GM18508 (cell line): Measurements from ENCODE around the gene GNG7.
"Not testable (repeated sequence)": the region's sequence is repeated elsewhere in the genome, so short reads cannot be mapped to it uniquely, and the experiment has no call there.

Source experiments
- ATAC-seq: cut with Tn5 transposase; IDR thresholded peaks from one replicate; pipeline ENCODE4 v1.9.1; 2021; ENCODE audit warnings: moderate number of reproducible peaks; ENCODE audit not compliant: insufficient read depth, unreplicated experiment

GNG7 gene

GRCh38 chr19:2648528-2648937, 54.0 kb downstream of the GNG7 start:
- no peak for ATAC-seq

DNA sequence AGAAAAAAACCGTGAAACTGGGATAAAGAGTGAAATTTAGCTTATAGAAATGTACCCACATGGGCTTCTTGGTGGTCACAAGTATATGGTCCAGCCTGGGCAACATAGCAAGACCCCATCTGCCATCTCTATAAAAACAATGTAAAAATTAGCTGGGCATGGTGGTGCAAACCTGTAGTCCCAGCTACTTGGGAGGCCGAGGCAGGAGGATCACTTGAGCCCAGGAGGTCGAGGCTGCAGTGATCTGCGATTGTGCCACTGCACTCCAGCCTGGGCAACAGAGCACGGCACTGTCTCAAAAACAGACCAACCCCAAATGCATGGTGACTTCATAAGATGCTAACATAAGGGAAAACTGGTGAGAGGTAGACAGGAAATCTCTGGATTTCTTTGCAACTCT, 54.4 kb downstream of the GNG7 start:
- ATAC-seq = no peak

DNA sequence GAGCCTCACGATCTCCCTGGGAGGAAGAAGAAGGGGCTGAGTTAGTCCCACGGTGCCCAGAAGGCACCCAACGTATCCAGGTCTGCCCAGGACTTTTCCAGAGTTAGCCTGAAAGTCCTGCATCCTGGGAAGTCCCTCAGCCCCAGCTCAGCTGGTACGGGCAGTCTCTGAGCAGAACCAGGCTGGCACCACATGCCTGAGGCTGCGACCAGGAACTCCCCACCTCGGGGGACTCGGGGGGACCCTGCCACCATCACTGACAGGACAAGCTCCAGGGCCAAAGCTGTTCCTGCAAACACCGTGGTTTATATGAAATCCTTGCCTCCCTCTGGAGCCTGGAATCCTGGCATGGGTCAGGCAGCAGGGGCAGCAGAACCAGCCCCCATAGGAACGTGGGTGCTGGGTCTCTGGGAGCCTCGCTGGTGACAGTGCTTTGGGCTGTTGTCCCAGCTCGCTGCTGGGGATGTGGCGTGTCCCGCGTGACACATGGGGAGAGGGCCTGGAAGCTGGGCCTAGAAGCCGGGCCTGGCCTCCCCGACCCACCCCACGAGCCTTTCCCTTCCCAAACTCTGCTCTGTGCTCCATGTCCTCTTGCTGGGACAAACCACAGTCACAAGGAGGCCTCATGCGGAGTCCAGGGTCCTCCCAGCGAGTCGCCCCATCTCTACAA, 55.5 kb downstream of the GNG7 start:
- no peak for ATAC-seq

GRCh38 chr19:2645826-2646225, 56.7 kb downstream of the GNG7 start:
- no peak for ATAC-seq

GRCh38 chr19:2643123-2643737, 59.3 kb downstream of the GNG7 start:
- not testable (repeated sequence) for ATAC-seq

DNA sequence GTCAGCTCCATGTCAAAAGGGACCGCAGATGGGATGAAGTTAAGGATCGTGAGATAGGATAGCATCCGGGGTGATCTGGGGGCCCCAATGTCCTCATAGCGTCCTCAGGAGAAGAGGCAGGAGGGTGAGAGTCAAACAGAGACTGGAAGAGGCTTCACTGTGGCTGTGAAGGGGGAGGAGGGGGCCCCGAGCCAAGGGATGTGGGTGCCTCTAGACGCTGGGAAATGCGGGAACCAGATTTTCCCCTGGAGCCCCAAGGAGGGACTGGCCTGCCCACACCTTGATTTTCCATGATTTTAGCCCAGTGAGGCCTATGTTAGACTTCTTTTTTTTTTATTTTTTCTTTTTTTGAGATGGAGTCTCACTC, 61.2 kb downstream of the GNG7 start:
- no peak for ATAC-seq

GRCh38 chr19:2640563-2641331, 61.7 kb downstream of the GNG7 start:
- ATAC-seq = no peak

GRCh38 chr19:2639999-2640398, 62.5 kb downstream of the GNG7 start:
- no peak for ATAC-seq

GRCh38 chr19:2638417-2638940, 64.0 kb downstream of the GNG7 start:
- ATAC-seq = no peak

- no peak for ATAC-seq
Observed at GRCh38 chr19:2636897-2637683, 65.4 kb downstream of the GNG7 start.

- no peak for ATAC-seq
Observed at GRCh38 chr19:2636141-2636896, 66.2 kb downstream of the GNG7 start.

GRCh38 chr19:2634960-2635359, 67.5 kb downstream of the GNG7 start:
- no peak for ATAC-seq

DNA sequence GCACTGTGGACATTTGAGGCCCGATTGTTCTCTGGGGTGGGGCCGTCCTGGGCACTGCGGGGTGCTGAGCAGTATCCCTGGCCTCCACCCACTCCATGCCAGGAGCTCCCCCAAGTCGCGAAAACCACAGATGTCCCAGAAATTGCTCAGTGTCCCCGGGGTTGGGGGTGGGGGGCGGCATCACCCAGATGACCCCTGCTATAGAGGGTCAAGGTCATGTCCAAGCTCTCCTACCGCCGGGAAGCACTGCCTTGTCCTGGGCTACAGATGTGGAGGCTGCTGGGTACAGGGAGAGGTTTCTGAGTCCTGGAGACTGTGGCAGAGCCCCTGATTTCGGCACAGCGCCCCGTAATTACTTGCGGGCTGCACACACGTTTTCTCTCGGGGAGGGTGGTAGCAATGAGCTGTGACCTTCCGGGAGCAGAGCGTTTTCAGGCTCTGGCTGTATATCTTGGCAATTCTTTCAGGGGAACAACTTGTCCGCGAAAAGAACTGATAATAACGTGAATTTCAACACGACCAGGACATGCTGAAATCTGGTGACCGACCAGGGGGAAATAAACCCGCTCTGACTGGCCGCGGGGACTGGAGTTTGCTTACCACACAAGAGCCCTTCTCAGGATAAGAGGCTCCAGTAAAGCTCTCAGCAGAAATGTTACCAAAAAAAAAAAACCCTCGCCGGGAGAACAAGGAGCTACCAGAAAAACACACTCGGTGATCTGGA, 68.1 kb downstream of the GNG7 start:
- ATAC-seq = no peak

DNA sequence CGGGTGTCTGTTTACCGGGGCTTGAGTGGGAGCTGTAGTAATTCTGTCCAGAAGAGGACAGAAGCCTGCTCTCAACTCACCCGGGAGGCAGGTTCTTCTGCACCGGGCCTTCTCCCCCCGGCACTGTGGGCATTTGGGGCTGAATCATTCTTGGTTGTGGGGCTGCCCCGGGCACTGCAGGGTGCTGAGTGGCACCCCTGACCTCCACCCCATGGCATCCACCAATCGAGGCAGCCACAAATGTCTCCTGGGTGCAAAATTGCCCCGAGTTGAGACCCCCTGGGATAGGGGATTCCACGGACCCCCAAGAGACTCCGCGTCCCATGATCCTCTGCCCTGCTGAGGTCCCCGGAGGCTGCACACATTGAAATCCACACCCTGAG, 68.8 kb downstream of the GNG7 start:
- ATAC-seq = no peak

DNA sequence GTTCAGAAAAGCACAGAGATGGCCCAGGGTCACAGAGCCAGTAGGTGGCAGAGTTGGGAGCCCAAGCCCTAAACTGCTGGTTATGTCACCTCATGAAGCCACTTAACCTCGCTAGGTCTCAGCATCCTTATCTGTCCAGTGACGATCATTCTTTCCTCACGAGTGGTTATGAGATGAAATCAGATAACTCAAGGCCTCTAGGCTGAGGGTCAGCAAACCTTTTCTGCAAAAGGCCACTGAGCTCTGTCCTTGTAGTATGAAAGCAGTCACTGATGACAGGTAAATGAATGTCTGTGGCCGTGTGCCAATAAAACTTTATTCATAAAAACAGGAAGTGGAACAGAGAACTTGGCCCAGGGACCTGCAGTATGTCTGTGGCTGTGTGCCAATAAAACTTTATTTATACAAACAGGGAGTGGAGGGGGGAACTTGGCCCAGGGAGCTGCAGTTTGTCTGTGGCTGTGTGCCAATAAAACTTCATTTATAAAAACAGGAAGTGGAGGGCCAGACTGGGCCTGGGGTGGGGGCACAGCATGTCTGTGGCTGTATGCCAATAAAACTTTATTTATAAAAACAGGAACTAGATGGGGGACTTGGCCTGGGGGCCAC, 71.2 kb downstream of the GNG7 start:
- ATAC-seq = no peak

DNA sequence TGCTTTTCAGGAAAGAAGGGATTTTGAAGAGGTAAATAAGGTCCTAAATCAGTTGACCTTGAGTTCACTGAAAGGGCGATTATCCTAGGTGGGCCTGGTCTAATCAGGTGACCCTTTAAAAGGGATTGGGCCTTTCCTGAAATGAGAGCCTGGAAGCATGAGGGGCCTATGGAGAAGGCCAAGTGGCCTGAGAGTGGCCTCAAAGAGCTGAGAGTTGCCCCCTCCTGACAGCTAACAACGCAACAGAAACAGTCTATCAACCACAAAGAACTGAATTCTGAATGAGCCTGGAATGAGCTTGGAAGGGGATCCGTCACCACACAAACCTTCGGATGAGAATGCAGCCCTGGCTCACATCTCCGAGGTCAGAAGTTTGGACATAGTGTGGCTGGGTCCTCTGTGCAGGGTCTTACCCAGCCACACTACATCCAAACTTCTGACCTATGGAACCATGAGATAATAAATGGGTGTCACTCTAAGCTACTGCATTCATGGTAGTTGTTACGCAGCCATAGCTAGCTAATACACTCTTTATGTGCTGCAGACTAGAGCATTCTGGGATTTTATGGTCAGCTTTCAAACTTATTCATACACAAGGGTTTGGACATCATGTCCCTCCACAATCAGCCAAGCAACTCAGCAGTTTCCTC, 72.0 kb downstream of the GNG7 start:
- no peak for ATAC-seq

- no peak for ATAC-seq
Observed at GRCh38 chr19:2629491-2630351, 72.8 kb downstream of the GNG7 start.
